HG02623 (cell line): ENCODE data around the gene DLG2.
"Not testable (repeated sequence)": the region's sequence is repeated elsewhere in the genome, so short reads cannot be mapped to it uniquely, and the experiment has no call there.

Source experiments
- ATAC-seq: cut with Tn5 transposase; IDR thresholded peaks from one replicate; pipeline ENCODE4 v1.9.1; 2021; ENCODE audit warnings: moderate library complexity; ENCODE audit not compliant: unreplicated experiment

DLG2 gene

GRCh38 chr11:85247797-85248196 is 379.3 kb downstream of the DLG2 start:
- no peak for ATAC-seq

DNA sequence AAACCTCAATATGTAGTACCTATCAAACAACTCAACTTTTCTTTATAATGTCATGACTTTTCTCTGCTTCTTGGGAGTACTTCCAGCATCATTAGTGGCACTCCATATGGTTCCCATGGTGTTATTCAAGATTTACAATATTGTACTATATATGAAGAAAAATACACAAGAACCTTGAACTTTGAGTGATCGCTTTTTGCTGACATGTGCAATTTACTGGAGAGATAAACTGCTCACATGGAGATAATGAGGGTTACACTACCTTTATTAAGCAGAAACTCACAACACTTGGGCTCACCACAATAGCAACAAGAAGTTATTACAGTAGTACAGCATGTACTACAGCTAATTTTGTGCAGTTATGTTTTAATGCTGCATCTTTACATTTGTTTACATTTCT is 388.2 kb downstream of the DLG2 start:
- ATAC-seq, result no peak

- ATAC-seq, result not testable (repeated sequence)
These were observed 389.1 kb downstream of the DLG2 start for GRCh38 chr11:85238038-85238437.

- ATAC-seq, result no peak
These were observed 390.9 kb downstream of the DLG2 start for GRCh38 chr11:85236211-85236610.

DNA sequence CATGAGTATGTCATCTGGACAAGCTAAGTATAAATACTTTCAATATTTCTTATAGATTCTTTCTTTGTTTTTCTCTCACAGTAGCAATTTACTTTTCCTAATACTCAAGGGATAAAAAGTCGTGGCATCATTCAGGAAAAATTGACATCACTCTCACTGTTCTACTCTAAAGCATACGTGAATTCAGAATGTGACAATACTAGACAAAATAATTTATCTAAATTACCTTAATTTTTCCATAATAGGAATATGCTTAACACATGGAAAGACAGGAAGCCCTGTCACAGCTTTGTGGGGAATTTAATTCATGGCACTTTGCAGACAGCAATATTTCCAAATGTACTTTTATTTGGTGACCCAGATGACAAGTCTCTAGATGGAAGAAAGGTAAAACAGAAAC is 394.6 kb downstream of the DLG2 start:
- no peak for ATAC-seq

DNA sequence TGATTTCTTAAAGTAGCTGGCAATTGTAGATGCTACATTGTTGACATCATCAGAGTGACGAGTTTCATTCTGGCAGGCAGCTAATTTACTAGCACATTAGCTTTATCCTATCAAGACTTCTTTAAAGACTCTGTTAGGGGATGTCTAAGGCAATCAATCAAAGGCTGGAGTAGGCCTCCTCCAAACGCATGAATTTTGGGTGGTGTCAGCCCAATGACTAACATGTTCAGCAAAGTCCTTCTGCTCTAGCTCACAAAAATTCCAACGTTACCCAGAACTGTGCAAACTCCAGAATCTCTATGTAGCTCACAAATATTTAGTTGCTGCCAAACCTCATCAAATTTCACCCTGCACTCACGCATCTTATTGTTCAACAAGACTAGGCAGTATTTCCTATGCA is 395.6 kb downstream of the DLG2 start:
- ATAC-seq, result no peak

DNA sequence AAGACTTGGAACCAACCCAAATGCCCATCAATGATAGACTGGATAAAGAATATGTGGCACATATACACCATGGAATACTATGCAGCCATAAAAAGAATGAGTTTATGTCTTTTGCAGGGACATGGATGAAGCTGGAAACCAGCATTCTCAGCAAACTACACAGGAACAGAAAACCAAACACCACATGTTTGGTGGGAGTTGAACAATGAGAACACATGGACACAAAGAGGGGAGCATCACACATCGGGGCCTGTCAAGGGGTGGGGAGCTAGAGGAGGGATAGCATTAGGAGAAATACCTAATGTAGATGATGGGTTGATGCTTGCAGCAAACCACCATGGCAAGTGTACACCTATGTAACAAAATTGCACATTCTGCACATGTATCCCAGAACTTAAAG is 397.4 kb downstream of the DLG2 start:
- ATAC-seq, result not testable (repeated sequence)

DNA sequence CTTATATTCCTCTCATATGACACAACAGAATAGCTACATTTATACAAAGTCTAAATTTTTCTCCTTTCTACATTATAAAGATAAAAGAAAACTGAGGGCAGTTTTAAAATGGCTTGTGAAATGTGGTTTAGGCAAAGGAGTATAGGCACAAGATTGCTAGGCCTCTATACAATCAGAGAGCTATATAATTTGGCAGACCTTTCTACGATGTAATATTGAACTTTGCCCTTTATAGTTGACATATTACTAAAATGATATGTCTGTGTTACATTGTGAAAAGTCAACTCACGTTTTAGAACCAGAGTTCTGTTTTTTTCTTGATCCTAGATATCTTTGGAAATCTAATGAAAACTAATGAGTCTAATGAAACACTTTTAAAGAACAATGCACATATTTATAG is 430.2 kb downstream of the DLG2 start:
- ATAC-seq, result no peak

DNA sequence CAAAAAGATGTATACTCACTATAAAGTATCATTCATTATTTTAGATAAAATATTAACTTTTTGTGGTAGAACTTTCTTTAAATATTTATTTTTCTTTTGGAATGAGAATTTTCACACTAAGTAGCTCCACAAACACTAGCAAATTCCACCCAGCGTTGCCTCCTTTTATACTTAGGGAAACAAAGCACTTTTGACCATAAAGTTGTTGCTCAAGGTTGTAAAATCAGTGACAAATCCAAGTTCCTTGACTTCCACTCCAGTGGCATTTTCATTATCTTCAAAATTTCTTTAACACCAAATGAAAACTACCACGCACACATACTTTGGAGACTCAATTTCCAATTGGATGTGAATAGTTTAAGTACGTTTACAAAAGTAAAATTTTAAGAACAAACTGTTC is 431.2 kb downstream of the DLG2 start:
- ATAC-seq, result no peak

GRCh38 chr11:85187992-85188391 is 439.2 kb downstream of the DLG2 start:
- no peak for ATAC-seq

DNA sequence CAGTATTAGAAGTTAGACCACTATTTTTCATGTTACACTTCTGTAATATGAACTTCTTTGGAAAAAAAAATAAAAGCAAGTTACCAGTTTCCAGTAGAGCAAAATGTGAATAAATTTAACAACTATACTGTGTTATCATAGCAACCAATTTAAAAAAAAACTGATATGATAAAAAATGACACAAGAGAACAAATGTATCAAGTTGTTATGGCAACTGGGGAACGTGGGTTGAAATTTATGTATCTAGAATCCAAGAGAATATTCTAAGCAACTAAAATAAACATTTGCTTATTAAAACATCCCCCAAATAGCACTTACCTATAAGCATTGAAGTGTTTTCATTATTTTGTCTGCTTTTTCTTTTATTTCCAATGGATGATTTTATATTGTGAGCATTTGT is 442.4 kb downstream of the DLG2 start:
- ATAC-seq, result no peak

DNA sequence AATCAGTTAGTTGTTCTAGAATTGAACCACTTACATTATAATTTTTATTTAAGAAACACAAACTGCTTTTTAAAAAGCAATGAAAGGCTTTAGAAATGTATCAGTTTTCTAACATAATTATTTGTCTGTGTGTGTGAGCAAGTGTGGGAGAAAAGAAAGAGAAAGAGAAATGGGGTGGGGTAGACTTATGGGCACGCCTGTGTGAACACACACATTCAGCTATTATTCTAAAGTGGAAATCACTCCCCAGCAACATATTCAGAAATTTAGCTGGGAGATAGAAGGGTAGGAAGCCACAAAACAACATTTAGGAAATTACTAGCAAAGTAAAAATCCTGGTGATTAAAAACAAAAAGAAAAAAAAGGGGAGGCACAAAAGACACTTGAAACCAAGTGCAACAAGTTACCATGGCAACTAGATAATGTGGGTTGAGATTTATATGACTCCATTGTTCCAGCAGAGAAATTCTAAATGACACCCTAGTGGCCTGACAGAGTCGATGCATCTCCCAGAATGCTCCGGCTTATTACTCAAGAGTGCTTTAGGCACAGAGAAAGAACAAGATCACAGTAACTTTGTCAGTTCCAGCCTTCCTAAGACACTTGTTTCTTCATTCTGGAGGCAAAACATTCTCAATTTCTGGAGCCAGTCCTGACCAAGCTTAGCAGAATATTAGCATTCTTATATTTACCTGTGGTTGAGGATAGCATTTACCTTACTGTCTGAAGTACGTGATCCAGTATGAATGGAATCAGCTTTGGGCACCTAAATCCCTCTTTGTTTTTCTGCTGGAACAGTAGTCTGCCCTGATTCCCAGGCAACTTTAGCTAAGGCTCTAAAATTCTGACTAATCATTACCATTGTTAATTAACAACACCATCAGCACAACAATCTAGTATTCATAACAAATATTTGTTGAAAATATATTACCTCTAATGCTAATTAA is 444.4 kb downstream of the DLG2 start:
- ATAC-seq, result peak; percentile 89

GRCh38 chr11:85180528-85180927 is 446.6 kb downstream of the DLG2 start:
- no peak for ATAC-seq

DNA sequence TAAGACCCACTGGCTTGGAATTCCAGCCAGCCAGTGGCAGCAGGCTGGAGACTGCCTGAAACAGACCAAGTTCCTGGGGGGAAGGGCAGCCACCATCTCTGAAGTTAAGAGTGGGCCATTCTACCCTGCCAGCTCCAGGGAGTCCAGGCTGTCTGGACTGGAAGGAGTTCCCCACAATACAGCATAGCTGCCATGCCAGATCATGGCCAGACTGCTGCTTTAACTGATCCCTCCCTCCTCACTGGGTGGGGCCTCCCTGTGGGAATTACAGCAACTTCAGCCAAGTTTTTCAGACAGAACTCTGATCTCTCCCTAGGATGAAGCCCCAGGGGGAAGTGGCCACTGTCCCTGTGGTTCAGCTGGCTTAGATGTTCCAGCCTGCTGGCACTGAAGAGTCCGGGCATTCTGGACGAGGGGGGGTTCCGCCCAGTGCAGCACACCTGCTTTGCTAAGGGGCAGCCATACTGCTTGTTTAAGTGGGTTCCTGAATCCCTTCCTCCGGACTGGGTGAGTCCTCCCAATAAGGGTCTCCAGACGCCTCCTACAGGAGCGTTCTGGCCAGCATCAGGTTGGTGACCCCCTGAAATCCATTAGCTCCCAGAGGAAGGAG is 455.4 kb downstream of the DLG2 start:
- ATAC-seq, result no peak

- no peak for ATAC-seq
These were observed 457.0 kb downstream of the DLG2 start for GRCh38 chr11:85170184-85170583.

GRCh38 chr11:85167471-85167870 is 459.7 kb downstream of the DLG2 start:
- no peak for ATAC-seq

DNA sequence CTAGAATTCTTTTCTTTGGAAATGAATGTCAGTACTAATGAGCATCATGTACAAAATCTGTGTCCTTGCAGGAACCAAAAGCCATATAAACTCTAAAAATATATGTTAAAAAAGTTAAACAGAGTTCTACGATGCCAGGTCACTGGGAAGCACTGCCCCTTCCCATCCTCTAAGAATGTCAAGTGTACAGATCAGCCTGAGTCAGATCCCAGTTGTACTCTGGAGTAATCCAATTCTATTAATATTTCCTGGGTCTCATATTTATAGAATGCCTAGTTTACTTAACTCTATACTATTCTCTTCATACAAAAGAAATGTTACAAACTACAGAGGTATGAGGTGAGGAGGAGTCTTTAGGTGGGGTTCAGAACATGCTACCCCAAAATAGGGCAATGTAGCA is 460.1 kb downstream of the DLG2 start:
- no peak for ATAC-seq

GRCh38 chr11:85165819-85166218 is 461.3 kb downstream of the DLG2 start:
- ATAC-seq, result peak; percentile 57

- ATAC-seq, result no peak
These were observed 462.4 kb downstream of the DLG2 start for GRCh38 chr11:85164743-85165142.

- no peak for ATAC-seq
These were observed 472.9 kb downstream of the DLG2 start for GRCh38 chr11:85154294-85154693.

- no peak for ATAC-seq
These were observed 489.5 kb downstream of the DLG2 start for GRCh38 chr11:85137597-85137996.

- ATAC-seq, result no peak
These were observed 493.5 kb downstream of the DLG2 start for GRCh38 chr11:85133636-85134035.
